ENCODE results near the gene JARID2. TPM values are rescaled to one million over a fixed set of nuclear protein-coding genes. Genes with fewer than 3 reads are reported as not detected.
A peak's percentile ranks its signal among the peaks of the same experiment; 100 is the strongest.

Gene JARID2
- total and polyA plus RNA-seq, 9 of the 15 experiments (the other 6 are each of a cell fraction or from before 2014, with no cell fraction given) = 5.0 to 29.0 (median 15.6) TPM

DNA sequence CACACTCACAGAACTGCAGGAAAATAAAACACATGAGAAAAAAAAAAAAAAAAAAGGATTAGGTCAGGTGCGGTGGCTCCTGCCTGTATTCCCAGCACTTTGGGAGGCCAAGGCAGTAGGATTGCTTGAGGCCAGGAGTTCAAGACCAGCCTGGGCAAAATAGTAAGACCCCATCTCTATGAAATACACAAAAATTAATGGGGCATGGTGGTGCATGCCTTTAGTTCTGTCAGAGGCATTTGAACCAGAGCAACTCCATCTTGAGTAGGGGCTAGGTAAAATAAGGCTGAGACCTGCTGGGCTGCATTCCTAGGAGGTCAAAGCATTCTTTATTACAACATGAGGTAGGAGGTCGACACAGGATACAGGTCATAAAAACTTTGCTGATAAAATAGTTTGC lies 39.0 kb upstream of the JARID2 start (continued):
- TF ChIP-seq IFI16 (CRISPR knock-in tag; IDR thresholded peaks at IDR 0.05) (no peak), MAZ (CRISPR knock-in tag; conservative IDR thresholded peaks at IDR 0.05 in 1 of 2, IDR thresholded peaks at IDR 0.05 in 1 of 2) (no peak), ELF1 (tag; IDR thresholded peaks at IDR 0.05) (no peak), TOE1 (IDR thresholded peaks at IDR 0.05; ENCODE audit: borderline replicate concordance) (no peak), TOE1 (CRISPR knock-in tag; IDR thresholded peaks at IDR 0.05; ENCODE audit: borderline replicate concordance, low read depth) (no peak), TCF3 (CRISPR knock-in tag; IDR thresholded peaks at IDR 0.05) (no peak), TEAD2 (tag; IDR thresholded peaks at IDR 0.05) (no peak), JUND (IDR thresholded peaks at IDR 0.05; ENCODE audit: borderline replicate concordance, low read depth, low read length) (no peak), JUND (tag; IDR thresholded peaks at IDR 0.05; ENCODE audit: borderline replicate concordance, low read depth, low read length) (no peak), SETDB1 (IDR thresholded peaks at IDR 0.05; ENCODE audit: low read length) (no peak), NFE2L1 (tag; IDR thresholded peaks at IDR 0.05; ENCODE audit: borderline replicate concordance, low read depth) (no peak; the same call in 1 of the 2 replicates)
- TF ChIP-seq, protein P1, sequence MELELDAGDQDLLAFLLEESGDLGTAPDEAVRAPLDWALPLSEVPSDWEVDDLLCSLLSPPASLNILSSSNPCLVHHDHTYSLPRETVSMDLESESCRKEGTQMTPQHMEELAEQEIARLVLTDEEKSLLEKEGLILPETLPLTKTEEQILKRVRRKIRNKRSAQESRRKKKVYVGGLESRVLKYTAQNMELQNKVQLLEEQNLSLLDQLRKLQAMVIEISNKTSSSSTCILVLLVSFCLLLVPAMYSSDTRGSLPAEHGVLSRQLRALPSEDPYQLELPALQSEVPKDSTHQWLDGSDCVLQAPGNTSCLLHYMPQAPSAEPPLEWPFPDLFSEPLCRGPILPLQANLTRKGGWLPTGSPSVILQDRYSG (tag; conservative IDR thresholded peaks at IDR 0.05; ENCODE audit: low read depth) = 0 out of 2 replicates have a peak, but pooled peaks have one; percentile 67
- TF ChIP-seq, protein P2, sequence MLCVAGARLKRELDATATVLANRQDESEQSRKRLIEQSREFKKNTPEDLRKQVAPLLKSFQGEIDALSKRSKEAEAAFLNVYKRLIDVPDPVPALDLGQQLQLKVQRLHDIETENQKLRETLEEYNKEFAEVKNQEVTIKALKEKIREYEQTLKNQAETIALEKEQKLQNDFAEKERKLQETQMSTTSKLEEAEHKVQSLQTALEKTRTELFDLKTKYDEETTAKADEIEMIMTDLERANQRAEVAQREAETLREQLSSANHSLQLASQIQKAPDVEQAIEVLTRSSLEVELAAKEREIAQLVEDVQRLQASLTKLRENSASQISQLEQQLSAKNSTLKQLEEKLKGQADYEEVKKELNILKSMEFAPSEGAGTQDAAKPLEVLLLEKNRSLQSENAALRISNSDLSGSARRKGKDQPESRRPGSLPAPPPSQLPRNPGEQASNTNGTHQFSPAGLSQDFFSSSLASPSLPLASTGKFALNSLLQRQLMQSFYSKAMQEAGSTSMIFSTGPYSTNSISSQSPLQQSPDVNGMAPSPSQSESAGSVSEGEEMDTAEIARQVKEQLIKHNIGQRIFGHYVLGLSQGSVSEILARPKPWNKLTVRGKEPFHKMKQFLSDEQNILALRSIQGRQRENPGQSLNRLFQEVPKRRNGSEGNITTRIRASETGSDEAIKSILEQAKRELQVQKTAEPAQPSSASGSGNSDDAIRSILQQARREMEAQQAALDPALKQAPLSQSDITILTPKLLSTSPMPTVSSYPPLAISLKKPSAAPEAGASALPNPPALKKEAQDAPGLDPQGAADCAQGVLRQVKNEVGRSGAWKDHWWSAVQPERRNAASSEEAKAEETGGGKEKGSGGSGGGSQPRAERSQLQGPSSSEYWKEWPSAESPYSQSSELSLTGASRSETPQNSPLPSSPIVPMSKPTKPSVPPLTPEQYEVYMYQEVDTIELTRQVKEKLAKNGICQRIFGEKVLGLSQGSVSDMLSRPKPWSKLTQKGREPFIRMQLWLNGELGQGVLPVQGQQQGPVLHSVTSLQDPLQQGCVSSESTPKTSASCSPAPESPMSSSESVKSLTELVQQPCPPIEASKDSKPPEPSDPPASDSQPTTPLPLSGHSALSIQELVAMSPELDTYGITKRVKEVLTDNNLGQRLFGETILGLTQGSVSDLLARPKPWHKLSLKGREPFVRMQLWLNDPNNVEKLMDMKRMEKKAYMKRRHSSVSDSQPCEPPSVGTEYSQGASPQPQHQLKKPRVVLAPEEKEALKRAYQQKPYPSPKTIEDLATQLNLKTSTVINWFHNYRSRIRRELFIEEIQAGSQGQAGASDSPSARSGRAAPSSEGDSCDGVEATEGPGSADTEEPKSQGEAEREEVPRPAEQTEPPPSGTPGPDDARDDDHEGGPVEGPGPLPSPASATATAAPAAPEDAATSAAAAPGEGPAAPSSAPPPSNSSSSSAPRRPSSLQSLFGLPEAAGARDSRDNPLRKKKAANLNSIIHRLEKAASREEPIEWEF (CRISPR knock-in tag; IDR thresholded peaks at IDR 0.05) = no peak

Measured in K562 (cell line).